ENCODE data around the gene MON1B.
A peak's percentile ranks its signal among the peaks of the same experiment; 100 is the strongest.
"Not testable (repeated sequence)": the region's sequence is repeated elsewhere in the genome, so short reads cannot be mapped to it uniquely, and the experiment has no call there.

MON1B gene

DNA sequence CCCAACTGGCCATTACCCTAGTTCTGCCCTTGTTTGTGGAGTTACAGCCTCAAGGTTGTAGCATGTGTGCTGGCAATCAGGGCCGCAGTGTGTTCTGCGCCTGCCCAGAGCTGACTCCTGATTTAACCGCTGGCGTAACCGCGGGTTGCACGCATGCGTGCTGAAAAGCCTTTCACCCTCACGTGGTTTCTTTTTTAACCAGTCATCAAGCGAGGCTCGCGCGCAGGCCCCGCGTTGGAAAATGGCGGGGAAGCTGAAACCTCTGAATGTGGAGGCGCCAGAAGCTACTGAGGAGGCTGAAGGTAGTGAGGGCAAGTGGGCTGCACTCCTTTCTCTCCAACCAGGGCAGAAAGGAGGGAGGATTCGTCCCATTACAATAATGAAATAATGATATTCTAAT lies 8.2 kb downstream of the MON1B start, which contains the start of gene SYCE1L:
SYCE1L (plus strand) TSS at position 198 of the 400 bp plus-strand sequence; CDS start at position 242, 44 bp downstream.
- no peak for DNase-seq

GRCh38 chr16:77206533-77206932 lies 15.5 kb downstream of the MON1B start:
- DNase-seq = no peak

GRCh38 chr16:77207030-77207429 lies 16.0 kb downstream of the MON1B start:
- DNase-seq = no peak

- no peak for DNase-seq
These were observed 17.4 kb downstream of the MON1B start for GRCh38 chr16:77208382-77208781.

DNA sequence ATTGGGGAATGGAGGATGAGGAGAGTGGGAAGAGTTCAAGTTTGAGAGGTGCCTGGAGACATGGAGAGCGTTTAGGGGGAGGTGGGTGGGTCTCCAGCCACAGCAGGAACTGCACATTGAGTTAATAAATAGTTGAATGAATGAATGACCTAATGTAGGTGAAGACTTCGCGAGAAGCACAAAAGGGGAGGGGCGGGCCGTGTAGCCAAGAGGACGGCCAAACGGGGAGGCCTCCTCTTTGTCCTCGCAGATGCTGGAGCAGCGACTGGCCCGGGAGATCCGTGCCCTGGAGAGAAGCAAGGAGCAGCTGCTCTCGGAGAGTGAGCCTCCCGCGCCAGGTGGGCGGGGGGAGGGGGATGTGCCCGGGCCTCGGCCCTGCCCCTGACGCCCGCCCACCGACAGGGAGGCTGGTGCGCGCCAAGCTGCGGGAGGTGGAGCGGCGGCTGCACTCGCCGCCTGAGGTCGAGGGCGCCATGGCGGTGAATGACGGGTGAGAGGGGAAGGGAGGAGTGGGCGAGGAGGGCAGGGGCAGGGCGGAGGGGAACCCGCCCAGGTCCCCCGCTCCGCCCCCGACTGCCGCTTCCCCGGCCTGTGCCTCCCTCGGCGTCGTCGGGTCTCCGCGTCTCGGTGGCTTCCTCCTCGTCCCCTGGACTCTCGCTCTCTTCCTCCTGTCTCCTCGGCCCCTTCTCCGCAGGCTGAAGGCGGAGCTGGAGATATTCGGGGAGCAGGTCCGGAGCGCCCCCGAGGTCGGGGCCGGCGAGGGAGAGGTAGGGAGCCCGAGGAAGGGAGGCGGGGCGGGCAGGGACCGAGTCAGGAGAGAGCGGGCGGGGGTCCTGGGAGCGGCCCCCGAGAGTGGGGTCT lies 21.1 kb downstream of the MON1B start:
- peak; percentile 91 for DNase-seq

GRCh38 chr16:77212741-77213541 lies 22.0 kb downstream of the MON1B start:
- DNase-seq = peak; percentile 66

DNA sequence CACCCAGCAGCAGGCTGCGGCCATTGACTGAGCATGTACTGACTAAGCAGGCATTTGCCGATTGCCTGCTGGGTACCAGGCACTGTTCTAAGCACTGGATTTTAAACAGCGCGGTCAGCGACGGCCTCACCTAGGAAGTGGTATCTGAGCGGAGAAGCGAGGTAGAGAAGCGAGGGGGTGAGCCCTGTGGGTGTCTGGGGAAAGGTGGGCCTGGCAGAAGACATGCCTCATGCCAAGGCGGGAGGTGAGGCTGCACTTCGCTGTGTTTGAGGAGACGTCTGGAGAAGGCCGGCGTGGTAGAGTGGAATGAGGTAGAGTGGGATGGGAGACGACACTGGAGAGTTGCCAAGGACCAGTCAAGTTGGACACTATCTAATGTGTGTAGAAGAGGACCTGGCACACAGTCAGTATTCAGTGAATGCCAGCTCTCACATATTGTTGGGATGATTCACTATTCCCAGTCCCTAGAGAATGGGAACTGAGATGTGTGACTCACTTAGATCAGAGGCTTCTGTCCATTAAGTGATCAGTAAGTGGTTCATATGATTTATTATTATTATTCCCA lies 22.6 kb downstream of the MON1B start:
- DNase-seq = no peak

DNA sequence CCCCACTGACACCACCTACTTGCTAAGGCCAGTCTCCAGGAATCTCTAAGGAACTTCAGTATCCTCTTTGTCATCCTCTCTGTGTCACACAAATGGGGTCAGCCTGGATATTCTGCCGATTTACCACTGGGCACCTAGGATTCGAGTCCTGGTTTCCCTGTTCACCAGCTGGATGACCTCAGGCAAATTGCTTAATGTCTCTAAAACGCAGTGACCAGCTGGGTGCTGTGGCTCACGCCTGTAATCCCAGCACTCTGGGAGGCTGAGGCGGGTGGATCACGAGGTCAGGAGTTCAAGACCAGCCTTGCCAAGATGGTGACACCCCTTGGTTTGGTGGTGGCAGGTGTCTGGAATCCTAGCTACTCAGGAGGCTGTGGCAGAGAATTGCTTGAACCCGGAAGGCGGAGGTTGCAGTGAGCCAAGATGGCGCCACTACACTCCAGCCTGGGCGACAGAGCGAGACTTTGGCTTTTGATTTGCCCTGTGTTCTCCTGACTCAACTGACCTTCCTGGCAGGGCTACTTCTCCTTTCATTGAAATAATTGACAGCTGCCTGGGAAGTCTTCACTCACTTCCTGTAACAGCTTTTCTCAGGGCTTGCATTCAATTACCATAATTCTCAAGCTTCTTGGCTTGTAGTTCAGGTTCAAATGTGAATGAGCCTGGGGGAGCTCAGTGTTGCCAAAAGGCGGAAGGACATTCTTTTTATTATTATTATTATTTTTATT lies 23.6 kb downstream of the MON1B start:
- DNase-seq = no peak

DNA sequence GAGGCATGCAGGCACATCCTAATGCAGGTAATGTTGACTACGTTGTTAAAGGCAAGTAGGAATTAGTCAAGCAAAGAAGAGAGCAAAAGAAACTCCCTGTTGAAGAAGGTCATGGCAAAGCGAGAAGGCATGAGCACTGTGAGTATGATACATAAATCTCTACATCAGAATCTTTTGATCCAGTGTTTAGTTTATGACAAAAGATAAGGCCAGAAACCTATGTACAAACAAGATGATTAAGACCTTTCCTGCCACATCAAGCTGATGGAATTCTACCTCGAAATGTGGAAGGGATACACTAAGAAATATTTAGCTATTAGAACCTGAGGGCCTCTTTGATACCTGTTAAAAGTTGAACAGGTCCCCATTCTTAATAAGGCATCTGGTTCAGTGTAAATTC lies 28.4 kb downstream of the MON1B start:
- no peak for DNase-seq

GRCh38 chr16:77220427-77220826 lies 29.4 kb downstream of the MON1B start:
- DNase-seq = no peak

GRCh38 chr16:77221482-77221881 lies 30.5 kb downstream of the MON1B start:
- no peak for DNase-seq

DNA sequence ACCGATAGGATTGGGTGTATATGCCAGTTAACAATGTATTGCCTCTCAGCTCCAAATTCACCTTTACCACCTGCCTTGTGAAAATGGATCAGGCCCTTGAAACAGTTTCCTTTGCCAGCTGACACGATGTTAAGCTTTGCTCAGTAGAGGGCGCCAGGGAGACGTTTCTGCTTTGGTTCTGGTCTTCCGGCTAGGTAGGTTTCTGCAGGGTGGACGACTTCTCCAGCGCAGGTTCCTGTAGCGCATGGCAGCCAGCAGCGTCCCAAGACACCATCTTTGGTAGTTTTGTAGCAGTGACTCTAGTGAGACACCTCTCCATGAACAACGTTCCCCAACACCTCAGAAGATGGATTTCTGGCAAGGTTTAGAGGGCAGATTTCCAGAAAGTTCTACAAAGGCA lies 32.2 kb downstream of the MON1B start:
- no peak for DNase-seq

DNA sequence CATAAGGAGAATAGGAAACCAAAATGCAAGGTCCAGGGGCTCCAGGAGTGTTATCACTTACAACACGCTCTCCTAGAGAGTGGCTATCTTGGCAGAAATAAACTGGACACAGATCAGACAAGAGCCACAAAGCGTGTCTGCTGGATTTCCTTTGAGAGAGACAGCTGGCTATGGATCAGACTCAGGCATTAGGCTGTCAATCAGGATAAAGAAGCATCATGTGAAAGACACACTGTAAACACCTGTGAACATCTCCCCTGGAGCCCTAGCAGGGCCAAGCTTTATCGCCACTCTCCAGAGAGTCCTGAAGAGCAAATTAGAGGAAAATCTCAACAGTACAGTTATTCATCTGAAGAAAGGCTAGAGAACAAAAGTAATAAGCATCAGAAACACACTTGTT lies 34.2 kb downstream of the MON1B start:
- no peak for DNase-seq

DNA sequence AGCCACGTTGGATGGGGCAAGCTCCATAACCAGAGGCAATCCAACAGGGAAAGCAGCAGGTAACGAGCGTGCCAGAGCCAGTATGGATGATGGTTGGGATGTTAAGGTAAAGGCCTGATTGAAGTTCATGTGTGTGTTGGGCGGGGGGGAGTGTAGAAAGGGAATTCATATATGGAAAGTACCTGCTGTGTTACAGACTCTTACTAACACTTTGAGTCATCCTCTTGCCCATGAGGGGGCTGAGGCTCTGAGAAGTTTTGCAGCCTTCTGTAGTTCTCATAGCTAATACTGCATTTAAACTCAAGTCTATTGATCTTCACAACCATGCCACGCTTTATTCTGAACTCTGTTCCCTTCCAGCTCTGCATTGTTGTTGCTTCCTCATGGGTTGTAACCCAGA lies 36.8 kb downstream of the MON1B start:
- no peak for DNase-seq

GRCh38 chr16:77231047-77231446 lies 40.1 kb downstream of the MON1B start:
- no peak for DNase-seq

- no peak for DNase-seq
These were observed 43.0 kb downstream of the MON1B start for GRCh38 chr16:77233799-77234519.

DNA sequence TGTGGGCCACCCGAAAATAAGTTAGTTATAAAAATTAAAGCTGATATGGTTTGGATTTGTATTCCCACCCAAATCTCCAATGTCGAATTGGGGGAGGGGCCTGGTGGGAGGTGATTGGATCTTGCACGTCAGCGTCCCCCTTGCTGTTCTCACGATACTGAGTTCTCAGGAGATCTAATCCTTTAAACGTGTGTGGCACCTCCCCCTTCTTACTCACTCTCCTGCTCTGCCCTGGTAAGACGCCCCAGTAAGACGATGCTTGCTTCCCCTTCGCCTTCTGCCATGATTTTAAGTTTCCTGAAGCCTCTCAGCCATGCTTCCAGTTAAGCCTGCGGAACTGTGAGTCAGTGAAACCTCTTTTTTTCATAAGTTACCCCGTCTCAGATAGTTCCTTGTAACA lies 43.6 kb downstream of the MON1B start:
- DNase-seq = no peak

DNA sequence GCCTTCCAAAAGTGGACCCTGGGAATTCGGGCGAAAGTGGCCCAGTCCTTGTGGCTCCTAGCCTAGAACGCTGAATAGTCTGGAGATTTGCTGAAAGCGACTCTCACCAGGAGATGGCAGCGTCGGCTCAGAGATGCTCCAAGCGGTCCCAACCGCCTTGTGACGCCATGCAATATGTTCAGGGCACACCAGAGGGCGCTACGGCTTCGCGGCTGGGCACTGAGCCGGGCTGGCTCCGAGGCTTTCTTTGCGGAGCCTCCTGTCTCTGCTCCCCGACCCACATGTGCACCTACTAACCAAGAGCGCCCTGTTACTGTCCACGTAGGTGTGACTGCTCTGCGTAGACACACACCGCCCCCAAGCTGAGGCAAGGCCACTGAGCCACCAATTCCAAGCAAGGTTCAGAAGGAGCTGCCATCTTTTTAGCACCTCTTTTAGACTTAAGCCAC lies 45.1 kb downstream of the MON1B start:
- DNase-seq = peak; percentile 86

GRCh38 chr16:77238593-77238992 lies 47.6 kb downstream of the MON1B start:
- peak; percentile 34 for DNase-seq

DNA sequence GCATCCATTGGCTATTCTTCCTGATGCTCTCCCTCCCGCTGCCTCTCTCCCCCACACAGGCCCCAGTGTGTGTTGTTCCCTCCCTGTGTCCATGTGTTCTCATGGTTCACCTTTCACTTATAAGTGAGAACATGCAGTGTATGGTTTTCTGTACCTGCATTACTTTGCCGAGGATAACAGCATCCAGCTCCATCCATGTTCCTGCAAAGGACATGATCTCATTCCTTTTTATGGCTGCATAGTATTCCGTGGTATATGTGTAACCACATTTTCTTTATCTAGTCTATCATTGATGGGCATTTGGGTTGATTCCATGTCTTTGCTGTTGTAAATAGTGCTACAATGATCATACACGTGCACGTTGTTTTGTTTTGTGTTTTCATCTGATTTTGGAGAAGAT lies 51.5 kb downstream of the MON1B start:
- DNase-seq = not testable (repeated sequence)

DNA sequence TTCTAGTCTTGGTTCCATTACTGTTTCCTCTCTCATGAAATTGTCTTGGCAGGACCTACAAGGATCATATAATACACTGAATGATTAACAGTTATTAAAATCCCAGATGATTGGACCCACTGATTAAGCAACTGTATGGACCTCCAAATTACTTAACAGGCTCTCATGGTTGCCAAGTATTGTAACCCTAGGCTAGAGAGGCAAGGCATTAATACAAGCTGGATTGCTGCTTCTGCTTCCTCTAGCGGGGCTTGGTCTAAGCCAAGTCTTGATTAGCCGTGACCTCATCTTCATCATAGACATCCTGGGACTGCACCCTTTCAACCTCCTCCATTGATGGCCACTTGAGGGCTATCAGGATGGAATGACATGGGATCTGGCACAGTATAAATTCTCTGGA lies 55.2 kb downstream of the MON1B start:
- DNase-seq = no peak

GRCh38 chr16:77250400-77250799 lies 59.4 kb downstream of the MON1B start:
- no peak for DNase-seq

Data from NCI-H1436 (cell line).